BE2C (cell line): ENCODE data around the gene GSPT1. TPM values are rescaled to one million over a fixed set of nuclear protein-coding genes. Genes with fewer than 3 reads are reported as not detected.
"Not testable (repeated sequence)": the region's sequence is repeated elsewhere in the genome, so short reads cannot be mapped to it uniquely, and the experiment has no call there.

ENCODE experiments used
- DNase-seq: peaks from one replicate; pipeline ENCODE4 v3.0.0-alpha.2; 2020
- H3K27me3 ChIP-seq: fragments of 250-450 bp; sonication (Bioruptor Pico); 2 replicates; pipeline ENCODE4 v1.5.1; 2020; ENCODE audit warnings: mild to moderate bottlenecking
- H3K36me3 ChIP-seq: fragments of 250-450 bp; sonication (Bioruptor Pico); 2 replicates; pipeline ENCODE4 v1.5.1; 2020; ENCODE audit warnings: mild to moderate bottlenecking
- H3K4me1 ChIP-seq: fragments of 250-450 bp; sonication (Bioruptor Pico); 2 replicates; pipeline ENCODE4 v1.5.1; 2020
- H3K4me3 ChIP-seq: 2 replicates; pipeline ENCODE4 v1.5.1; 2011; ENCODE audit warnings: low read depth, low read length
- H3K9me3 ChIP-seq: fragments of 250-450 bp; sonication (Bioruptor Pico); 2 replicates; pipeline ENCODE4 v1.5.1; 2020
- polyA plus RNA-seq: library from polyadenylated mRNA; unstranded; fragments of >200 nt; gene quantifications from one replicate; pipeline ENCODE4 v1.2.1, GENCODE V29; 2012; ENCODE audit warnings: low read depth, missing spikeins; ENCODE audit not compliant: insufficient read length, insufficient read depth
- TF ChIP-seq, protein P1 (sequence below): IDR thresholded peaks from 2 replicates; pipeline ENCODE4 v1.5.1; 2012; ENCODE audit warnings: mild to moderate bottlenecking, low read depth, low read length

GSPT1 gene
- polyA plus RNA-seq: 68.1 TPM

DNA sequence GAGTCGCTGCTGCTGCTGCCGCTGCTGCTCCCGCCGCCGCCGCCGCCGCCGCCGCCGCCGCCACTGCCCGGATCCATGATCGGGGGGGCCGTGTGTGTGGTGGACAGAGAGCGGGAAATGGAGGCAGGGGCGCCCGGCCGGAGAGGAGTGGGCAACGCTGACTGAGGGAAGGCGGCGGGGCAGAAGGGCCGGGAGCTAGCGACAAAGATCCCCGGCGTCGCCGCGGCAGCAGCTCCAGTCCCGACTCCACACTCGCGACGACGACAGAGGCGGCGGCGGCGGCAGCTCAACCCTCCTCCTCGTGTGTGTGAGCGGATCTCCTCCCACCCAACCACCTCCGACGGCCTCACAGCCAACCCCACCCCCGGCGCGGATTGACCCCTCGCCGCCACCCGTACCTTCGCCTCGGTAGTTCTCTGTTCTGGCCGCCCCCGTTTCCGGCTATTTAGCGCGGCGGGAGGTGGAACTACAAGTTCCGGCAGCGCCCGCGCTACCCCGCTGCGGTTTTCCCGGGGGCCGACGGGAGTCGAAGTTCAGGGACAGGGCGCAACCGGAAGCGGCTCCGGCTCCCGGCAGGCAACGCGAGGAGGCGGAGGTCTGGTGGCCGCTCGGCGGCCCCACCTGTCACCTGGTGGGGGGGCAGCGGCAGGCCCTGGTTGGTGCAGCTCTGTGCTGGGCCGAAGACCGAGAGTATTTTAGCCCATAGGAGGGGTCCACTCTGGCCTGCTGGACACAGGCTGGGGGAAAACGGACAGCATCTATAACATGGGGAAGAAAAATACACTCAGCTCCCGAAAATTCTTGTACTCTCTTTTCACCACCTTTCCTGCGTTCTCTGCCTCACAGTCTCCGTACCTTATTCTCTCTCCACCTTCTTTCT lies at the start of gene GSPT1:
Gene GSPT1, minus strand, starts transcription at position 313 of the 880 bp plus-strand sequence. Its CDS starts 236 bp downstream, at position 77.
- Histone ChIP-seq H3K27me3 (no peaks in the 10 kb centered on the region; the same call in 1 of the 2 replicates), H3K9me3 (no peaks in the 10 kb centered on the region), H3K4me1 (no peaks in the 10 kb centered on the region), H3K4me3 (peak within 1 kb of the TSS; percentile 78), H3K36me3 (no peaks in the 10 kb centered on the region)
- TF ChIP-seq, protein P1, sequence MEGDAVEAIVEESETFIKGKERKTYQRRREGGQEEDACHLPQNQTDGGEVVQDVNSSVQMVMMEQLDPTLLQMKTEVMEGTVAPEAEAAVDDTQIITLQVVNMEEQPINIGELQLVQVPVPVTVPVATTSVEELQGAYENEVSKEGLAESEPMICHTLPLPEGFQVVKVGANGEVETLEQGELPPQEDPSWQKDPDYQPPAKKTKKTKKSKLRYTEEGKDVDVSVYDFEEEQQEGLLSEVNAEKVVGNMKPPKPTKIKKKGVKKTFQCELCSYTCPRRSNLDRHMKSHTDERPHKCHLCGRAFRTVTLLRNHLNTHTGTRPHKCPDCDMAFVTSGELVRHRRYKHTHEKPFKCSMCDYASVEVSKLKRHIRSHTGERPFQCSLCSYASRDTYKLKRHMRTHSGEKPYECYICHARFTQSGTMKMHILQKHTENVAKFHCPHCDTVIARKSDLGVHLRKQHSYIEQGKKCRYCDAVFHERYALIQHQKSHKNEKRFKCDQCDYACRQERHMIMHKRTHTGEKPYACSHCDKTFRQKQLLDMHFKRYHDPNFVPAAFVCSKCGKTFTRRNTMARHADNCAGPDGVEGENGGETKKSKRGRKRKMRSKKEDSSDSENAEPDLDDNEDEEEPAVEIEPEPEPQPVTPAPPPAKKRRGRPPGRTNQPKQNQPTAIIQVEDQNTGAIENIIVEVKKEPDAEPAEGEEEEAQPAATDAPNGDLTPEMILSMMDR: no peak
- DNase-seq: peak; percentile 99

DNA sequence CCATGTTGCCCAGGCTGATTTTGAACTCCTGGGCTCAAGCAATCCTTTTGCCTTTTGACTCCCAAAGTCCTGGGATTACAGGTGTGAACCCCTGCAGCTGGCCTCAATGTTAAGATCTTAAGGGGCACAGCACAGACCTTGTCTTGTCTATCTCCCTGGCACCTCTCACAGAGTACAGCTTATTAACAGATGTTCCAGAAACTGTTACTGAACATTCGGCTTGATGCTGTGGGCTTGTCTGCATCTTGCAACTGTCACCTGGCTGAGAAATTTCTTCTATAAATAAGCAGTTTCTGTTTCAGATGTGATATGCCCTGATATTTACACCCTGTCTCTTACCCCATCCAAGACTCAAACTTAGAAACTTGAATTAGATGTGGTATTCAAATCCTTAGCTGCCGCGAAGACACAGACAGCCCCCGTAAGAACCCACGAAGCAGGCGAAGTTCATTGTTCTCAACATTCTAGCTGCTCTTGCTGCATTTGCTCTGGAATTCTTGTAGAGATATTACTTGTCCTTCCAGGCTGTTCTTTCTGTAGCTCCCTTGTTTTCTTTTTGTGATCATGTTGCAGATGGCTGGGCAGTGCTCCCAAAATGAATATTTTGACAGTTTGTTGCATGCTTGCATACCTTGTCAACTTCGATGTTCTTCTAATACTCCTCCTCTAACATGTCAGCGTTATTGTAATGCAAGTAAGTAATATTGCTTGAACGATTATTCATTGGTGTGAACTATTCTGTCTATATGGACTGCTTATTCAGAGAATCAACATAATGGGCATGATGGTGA lies 49.2 kb upstream of the GSPT1 start, which contains the start of gene TNFRSF17:
Gene TNFRSF17, plus strand, starts transcription at position 450 of the 791 bp plus-strand sequence. Its CDS starts 115 bp downstream, at position 565.
- TF ChIP-seq, protein P1: no peak
- Histone ChIP-seq H3K4me3 (no peak within 1 kb of the TSS), H3K4me1 (no peaks in the 10 kb centered on the region), H3K9me3 (no peaks in the 10 kb centered on the region), H3K27me3 (peaks cover 19% of the 10 kb centered on the region), H3K36me3 (no peaks in the 10 kb centered on the region)
- no peak for DNase-seq

DNA sequence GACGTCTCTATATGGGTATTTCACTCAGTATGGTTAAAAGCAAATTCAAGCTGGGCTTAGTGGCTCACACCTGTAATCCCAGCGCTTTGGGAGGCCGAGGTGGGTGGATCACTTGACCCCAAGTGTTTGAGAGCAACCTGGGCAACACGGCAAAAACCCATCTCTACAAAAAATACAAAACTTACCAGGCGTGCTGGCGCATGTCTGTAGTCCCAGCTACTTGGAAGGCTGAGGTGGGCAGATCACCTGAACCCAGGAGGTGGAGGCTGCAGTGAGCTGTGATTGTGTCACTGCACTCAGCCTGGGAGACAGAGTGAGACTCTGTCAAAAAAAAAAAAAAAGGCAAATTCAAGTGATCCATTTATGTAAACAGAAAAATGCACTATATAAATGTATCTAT lies 48.0 kb upstream of the GSPT1 start:
- H3K36me3 ChIP-seq: no peaks in the 10 kb centered on the region
- DNase-seq: no peak
- no peaks in the 10 kb centered on the region for H3K9me3 ChIP-seq
- H3K4me3 ChIP-seq: no peak overlapping the region
- H3K4me1 ChIP-seq: no peaks in the 10 kb centered on the region
- TF ChIP-seq, protein P1: no peak
- peaks cover 19% of the 10 kb centered on the region for H3K27me3 ChIP-seq

DNA sequence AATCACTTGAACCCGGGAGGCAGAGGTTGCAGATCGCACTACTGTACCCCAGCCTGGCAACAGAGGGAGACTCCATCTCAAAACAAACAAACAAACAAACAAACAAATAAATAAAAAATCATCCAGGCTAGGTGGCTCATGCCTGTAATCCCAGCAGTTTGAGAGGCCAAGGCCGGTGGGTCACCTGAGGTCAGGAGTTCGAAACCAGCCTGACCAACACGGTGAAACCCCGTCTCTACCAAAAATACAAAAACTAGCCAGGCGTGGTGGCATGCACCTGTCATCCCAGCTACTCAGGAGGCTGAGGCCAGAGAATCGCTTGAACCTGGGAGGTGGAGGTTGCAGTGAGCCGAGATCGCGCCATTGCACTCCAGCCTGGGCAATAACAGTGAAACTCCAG lies 47.2 kb upstream of the GSPT1 start:
- H3K9me3 ChIP-seq, DNase-seq, H3K4me3 ChIP-seq, H3K4me1 ChIP-seq, H3K36me3 ChIP-seq: not testable (repeated sequence)
- H3K27me3 ChIP-seq: peaks cover 19% of the 10 kb centered on the region

DNA sequence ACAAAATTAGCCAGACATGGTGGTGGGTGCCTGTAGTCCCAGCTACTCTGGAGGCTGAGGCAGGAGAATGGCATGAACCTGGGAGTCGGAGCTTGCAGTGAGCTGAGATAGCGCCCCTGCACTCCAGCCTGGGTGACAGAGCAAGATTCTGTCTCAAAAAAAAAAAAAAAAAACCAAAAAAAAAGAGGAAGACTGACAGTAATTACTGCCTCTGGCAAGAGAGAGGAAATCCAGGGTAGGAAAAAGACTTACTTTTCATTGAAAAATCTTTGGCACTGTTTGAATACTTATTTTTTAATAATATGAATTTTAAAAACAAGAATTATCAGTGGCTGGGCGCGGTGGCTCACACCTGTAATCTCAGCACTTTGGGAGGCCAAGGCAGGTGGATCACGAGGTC lies 46.7 kb upstream of the GSPT1 start:
- not testable (repeated sequence) for H3K4me3 ChIP-seq, H3K4me1 ChIP-seq, H3K9me3 ChIP-seq, DNase-seq, H3K36me3 ChIP-seq
- H3K27me3 ChIP-seq: peaks cover 15% of the 10 kb centered on the region

DNA sequence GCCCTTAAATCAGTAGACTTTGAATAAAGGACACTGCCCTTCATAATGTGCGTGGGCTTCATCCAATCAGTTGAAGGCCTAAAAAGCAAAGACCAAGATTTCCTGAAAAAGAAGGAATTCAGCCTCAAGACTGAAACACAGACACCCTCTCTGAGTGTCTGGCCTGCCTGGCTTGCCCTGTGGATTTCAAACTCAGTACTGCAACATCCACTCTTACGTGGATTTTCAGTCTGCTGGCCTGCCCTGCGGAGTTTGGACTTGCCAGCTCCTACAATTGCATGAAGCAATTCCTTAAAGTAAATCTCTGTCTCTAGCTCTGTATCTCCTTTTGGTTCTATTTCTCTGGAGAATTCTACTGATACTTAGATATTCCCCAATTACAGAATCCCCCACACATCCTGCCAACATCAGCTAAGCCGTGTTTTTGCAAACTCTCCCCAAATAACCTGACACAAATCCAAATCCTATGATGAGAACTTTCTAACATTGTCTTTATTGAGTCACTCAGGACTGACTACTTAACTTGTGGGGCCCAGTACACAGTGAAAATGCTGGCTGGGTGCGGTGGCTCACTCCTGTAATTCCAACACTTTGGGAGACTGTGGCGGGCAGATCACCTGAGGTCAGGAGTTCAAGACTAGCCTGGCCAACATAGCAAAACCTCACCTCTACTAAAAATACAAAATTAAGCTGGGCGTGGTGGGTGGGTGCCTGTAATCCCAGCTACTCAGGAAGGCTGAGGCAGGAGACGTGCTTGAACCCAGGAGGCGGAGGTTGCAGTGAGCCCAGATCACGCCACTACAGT lies 42.0 kb upstream of the GSPT1 start:
- TF ChIP-seq, protein P1: no peak
- H3K4me3 ChIP-seq: no peak overlapping the region
- no peaks in the 10 kb centered on the region for H3K36me3 ChIP-seq
- no peaks in the 10 kb centered on the region; the same call in 1 of the 2 replicates for H3K27me3 ChIP-seq
- H3K4me1 ChIP-seq: no peaks in the 10 kb centered on the region
- H3K9me3 ChIP-seq: no peaks in the 10 kb centered on the region
- DNase-seq: no peak
